Measurements from ENCODE around the gene DNAJA4.

- TF ChIP-seq GATA3 (IDR thresholded peaks at IDR 0.05; ENCODE audit: low read depth, low read length): no peak
- no peak for TF ChIP-seq GATA2 (IDR thresholded peaks at IDR 0.05; ENCODE audit: low read depth, low read length)
These were observed 16.1 kb downstream of the DNAJA4 start for GRCh38 chr15:78280319-78281072.
